CD4-positive, alpha-beta T cell treated with Interleukin-2 at 100 ng/mL for 4 hours (primary cell): ENCODE measurements around the gene LRRC75B.
"Not testable (repeated sequence)": the region's sequence is repeated elsewhere in the genome, so short reads cannot be mapped to it uniquely, and the experiment has no call there.

Experiments used
- DNase-seq: peaks from one replicate; pipeline ENCODE4 v3.0.0-alpha.2; 2020; ENCODE audit warnings: low spot score

Gene LRRC75B

DNA sequence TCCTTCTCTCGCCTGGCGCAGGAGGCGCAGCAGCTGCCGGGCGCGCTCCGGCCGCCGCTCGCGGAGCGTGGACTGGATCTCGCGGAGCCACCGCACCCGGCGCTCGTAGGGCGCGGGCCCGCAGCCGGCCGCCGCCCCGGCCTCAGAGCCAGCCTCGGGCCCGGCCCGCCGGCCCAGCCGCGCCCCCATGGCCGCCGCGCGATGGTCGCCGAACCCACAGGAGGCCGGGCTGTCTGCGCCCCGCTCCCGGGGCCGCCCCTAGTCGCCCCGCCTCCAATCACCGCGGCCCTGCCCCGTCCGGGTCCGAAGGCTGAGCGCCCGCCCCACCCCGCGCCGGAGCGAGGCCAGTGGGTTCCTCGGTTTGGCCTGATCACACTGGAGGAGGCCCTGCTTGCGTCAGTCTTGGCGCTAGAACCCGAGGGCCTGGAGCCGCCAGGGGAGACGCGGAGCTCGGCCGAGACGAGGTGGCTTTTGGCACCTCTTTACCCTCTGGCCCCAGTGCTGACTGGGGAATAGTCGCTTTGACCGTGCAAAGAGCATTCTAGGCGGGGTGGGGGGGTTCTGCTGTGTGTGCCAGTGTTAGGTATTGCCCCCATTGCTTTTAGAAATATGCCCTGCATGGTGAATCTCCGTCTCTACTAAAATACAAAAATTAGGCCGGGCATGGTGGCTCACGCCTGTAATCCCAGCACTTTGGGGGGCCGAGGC lies at the start of gene LRRC75B:
TSS of gene LRRC75B (minus strand) at position 223 of the 708 bp plus-strand sequence. CDS start at position 189, 34 bp downstream.
- DNase-seq = peak; percentile 6

DNA sequence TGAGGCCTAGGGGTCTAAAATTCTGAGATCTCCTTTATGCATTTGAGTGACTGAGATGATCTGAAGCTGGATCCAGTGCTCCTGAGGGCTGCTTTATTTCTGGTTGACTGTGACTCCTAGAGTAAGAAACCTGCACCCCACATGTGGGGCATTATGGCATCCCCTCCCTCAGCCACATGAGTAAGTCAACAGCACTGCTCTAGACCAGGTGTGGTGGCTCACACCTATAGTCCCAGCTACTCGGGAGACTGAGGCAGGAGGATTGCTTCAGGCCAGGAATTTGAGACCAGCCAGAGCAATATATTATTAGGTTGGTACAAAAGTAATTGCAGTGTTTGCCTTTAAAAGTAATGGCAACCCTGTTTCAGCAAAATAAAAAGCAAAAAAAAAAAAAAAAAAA lies 49.4 kb upstream of the LRRC75B start:
- not testable (repeated sequence) for DNase-seq

- not testable (repeated sequence) for DNase-seq
Observed at GRCh38 chr22:24636513-24636912, 43.6 kb upstream of the LRRC75B start.

DNA sequence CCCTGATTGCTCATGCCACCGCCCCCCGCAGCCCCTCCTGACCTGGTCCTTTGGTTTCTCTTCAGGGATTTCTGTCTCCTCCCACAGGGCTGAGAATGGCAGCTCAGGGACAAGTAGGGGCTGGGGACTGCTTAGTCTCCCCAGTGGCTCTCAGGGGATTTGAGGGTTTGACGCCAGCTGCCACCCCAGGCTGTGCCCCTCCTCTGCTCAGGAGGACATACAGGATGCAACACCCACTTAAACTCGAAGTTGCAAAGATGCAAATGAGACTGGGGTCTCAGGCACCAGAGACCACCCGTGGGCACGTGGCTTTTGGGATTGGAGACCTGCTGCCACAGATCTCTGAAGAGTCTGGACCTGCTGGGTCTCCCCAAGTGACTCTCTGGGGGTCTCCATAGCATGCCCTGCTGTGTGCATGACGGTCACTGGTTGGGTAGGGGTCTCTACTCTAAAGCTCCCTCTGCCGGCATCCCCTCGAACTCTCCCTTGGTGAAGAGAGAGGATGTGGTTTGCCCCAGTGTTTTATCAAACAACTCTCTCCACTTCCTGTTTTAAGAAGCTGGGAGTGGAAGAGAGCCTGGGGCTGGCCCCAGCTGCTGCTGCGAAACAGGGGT lies 42.0 kb upstream of the LRRC75B start:
- DNase-seq = peak; percentile 8

- not testable (repeated sequence) for DNase-seq
Observed at GRCh38 chr22:24633231-24634023, 40.6 kb upstream of the LRRC75B start.

GRCh38 chr22:24632642-24633041 lies 39.8 kb upstream of the LRRC75B start:
- DNase-seq = not testable (repeated sequence)

DNA sequence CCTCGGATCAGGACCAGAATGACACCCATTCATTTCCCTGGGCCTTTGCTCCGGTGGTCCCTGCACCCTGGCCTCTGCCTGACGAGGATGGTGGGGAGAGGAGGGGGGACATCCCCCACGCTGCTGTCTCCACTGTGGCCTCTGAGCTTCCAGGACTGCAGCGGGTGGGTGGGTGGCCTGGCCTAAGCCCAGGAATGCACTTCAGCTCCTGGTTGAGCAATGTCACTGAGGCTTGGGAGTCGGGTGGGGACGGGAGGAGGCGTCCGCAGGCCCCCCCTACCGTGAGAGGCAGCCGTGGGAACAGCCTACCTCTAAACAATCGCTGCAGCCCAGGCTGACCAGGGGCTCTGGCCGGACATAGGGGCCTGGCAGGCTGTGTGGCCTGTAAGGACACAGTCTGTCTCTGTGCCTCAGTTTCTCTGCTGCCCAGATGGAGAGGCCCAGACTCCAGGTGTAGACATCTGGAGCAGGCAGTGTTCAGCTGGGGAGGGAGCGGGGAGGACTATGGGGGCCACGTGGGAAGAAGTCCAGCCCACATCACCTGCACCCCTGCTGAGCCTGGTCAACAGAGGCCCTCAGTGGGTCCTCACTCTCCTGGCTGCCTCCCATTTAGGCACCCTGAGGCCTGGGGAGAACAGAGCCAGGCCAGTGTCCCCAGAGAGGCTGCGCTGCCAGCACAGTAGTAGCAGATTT lies 38.7 kb upstream of the LRRC75B start:
- DNase-seq = not testable (repeated sequence)

GRCh38 chr22:24630812-24631427 lies 38.0 kb upstream of the LRRC75B start:
- DNase-seq = not testable (repeated sequence)

DNA sequence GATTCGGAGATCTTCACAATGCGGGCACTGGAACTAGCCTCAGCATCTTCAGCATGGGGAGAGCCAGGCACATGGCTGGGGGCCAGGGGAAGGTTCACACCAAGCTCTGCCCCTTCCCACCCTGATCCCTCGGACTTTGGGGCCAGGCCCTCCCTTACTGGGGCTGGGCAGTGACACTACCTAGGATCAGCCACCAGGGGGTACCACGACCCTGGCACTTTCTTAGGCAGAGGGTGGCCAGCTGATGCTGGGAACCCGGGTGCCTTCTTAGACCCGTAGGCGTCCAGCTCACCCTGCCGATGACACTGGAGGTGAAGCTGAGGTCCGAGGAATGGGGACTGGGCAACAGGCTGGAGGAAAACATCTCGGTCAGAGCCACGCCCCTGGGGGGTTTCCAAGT lies 36.2 kb upstream of the LRRC75B start:
- peak; percentile 10 for DNase-seq

- DNase-seq = not testable (repeated sequence)
Observed at GRCh38 chr22:24627911-24628310, 35.0 kb upstream of the LRRC75B start.

- not testable (repeated sequence) for DNase-seq
Observed at GRCh38 chr22:24622596-24622995, 29.7 kb upstream of the LRRC75B start.

DNA sequence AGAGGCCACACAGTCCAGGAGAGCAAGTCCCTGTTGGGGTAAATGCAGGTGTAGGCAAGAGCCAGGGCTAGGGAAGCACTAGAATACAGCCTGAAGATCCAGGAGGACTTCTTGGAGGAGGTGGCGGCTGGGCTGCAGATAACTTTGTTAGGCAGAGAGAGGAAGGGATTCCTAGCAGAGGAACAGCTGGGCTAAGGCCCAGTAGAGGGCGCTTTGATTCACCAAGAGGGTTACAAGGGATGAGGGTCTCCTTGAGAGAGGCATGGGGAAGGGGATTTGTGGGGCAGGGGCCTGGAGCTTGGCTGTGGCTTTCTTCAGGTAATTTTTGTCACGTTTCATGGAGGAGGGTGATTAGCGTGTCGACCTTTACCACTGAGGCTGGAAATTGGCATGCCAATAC lies 28.4 kb upstream of the LRRC75B start:
- not testable (repeated sequence) for DNase-seq

GRCh38 chr22:24614794-24615193 lies 21.9 kb upstream of the LRRC75B start:
- not testable (repeated sequence) for DNase-seq

DNA sequence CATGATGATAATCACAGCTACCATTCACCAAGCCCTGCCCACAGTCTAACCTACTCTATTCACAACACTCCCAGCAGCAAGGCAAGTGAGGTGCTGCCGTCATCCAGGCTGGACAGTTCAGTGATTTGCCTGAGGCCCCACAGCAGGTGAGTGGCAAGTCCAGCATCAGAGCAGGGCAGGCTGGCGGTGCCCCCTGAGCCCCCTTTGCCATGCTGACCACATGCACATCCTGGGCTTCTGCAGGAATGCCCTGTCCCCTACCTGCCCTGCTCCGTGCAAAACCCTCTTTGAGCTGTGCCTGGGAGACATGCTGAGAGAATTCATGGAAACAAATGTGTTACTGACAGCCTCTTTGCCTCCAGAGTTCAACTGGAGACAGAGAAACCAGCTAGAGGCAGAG lies 17.0 kb upstream of the LRRC75B start:
- DNase-seq = not testable (repeated sequence)

DNA sequence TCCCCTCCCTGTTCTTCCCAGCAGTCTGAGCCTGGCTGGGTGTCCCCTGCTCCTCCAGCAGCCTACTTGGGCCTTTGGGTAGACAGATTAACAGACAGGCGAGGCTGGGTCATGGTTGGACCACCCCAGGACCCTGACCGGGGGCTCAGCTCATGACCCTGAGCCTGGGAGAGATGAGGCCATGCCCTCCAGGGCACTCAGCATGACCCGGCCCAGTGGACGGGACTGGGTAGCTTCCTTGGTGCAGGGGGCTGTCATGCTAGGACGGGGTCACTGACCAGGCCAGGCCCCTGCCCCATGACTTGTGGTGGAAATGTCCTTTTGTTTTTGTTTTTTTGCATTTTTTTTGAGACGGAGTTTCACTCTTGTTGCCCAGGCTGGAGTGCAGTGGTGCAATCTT lies 15.5 kb upstream of the LRRC75B start:
- DNase-seq = not testable (repeated sequence)

DNA sequence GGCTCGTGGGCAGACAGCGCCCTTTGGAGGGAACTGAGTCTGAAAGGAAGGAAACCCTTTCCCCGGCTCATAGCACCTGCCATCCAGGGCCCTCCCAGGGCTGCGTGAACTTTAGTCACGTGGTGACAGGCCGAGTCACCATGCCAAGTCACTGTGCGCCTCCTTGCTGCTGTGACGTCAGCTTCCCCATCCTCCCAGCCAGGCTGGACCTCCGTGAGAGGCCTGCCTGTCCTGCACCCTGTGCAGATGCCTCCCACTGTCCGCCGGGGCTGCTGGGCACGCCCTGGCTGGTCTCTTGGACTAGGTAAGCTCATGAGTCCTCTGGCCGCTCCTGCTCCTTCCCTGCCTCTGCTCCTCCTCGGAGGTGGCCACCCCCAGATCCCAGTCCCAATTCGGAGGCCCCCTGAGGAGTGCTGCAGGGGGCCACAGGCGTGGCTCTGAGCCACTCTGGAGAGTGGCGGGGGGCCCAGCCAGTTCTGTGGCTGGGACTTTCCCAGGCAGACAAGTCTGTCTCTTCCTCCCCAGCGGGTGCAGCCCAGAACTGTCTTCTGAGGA lies 14.6 kb upstream of the LRRC75B start:
- DNase-seq = peak; percentile 67

GRCh38 chr22:24606340-24606739 lies 13.5 kb upstream of the LRRC75B start:
- not testable (repeated sequence) for DNase-seq

- peak; percentile 7 for DNase-seq
Observed at GRCh38 chr22:24603770-24604629, 11.1 kb upstream of the LRRC75B start.

DNA sequence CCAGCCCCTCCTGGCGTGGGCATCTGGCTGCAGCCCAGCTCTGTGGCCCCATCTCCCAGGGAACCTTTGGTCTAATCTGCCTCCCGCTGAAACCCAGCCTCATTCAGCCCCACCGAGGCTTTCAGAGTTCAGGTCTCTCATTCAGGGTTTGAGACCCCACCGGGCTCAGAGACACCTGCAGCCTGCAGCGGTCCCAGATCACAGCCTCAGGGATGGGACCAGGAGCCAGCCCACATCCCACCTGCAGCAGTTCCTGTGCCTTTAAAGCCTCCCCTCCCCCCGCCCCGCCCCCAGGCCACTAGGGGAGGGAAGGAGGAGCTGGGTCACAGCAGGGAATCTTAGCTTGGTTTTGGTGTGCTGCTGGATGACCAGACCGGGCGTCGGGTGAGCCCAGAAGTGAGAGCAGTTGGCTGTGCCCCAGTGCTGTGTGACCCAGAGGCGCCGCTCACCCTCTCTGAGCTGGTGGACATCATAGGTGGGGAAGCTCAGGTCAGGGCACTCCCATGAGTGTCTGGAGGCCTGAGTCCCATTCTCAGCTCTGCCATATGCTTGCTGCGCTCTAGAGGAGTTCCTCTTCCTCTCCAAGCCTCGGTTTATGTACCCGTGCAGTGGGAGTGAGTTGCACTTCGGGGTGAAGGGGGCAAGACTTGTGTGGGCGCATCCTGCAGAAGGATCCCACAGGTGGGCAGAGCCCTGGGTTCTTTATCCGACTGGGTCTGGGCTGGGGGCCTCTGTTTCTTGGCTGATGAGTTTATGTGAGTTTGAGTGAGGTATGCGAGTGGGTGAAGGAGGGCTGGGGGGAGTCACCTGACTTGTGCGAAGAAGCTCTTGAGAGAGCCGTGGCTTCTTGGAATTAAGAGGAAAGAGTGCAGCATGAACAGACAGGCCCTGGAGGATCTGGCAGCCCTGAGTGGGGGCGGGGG lies 10.2 kb upstream of the LRRC75B start, which contains the start of gene GGT1:
TSS of gene GGT1 (plus strand) at position 347 of the 923 bp plus-strand sequence. CDS start 7,889 bp downstream, outside the sequence.
- not testable (repeated sequence) for DNase-seq
